Neural cell (in vitro differentiated cells): ENCODE data around the gene PTGFR.

ENCODE experiments used
- EP300 ChIP-seq: fragments of 450-650 bp; conservative IDR thresholded peaks from 2 replicates; pipeline ENCODE4 v1.6.1; 2014; ENCODE audit warnings: antibody characterized with exemption, mild to moderate bottlenecking, moderate library complexity; ENCODE audit not compliant: poor library complexity, severe bottlenecking
- EZH2 ChIP-seq: fragments of 200-600, 300-800 bp; shearing (Covaris generic), sonication (generic); IDR thresholded peaks from 2 replicates; pipeline ENCODE4 v1.6.1; 2014; ENCODE audit warnings: antibody characterized with exemption, low read length, borderline replicate concordance, mild to moderate bottlenecking; ENCODE audit not compliant: insufficient read depth, poor library complexity, severe bottlenecking
- MXI1 ChIP-seq: fragments of 450-650 bp; conservative IDR thresholded peaks from 2 replicates; pipeline ENCODE4 v1.6.1; 2014; ENCODE audit warnings: antibody characterized with exemption, mild to moderate bottlenecking; ENCODE audit not compliant: poor library complexity, severe bottlenecking
- POLR2AphosphoS5 ChIP-seq: IDR thresholded peaks from 2 replicates; pipeline ENCODE4 v1.6.1; 2012
- TF ChIP-seq, protein P1 (sequence below): fragments of 450-650 bp; IDR thresholded peaks from 2 replicates; pipeline ENCODE4 v1.5.1; 2014; ENCODE audit warnings: antibody characterized with exemption, mild to moderate bottlenecking, moderate library complexity; ENCODE audit not compliant: poor library complexity, severe bottlenecking

DNA sequence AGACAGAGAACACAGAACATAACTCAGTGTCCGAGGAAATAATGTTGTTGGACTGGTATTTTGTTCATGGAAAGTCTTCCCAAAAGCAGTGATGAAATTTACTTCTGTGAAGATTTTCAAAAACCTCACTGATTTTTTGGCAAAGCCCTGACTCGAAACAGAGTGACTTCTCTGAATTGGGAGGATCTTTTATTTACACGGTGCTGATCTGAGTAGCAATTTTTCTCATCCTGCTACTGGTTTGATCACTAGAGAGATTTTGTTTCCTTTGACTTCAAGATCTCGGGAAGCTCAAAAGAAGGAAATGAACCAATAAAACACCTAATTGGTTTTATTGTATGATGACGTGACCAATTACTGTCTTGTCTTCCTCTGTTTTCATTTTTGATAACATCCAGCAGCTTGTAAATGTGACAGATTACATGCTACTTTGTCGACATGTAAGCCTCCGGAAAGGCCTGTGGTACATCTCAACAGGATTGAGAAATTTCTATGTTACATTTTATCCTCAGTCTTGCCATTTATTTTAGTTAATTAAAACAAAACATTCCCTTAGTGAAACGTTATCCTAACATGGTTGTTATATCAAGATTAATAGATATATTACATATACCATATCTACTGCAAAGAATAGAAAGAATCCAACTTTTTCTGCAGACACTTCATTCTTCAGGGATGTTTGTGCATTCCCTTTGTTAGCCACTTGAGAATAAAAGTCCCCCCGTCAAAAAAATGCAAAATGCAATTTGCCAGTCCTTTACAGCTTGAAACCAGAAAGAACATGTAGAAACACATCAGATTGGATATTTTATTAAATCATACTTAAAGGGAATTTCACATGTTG, 86.7 kb downstream of the PTGFR start:
- TF ChIP-seq EP300, result no peak
- TF ChIP-seq, protein P1, sequence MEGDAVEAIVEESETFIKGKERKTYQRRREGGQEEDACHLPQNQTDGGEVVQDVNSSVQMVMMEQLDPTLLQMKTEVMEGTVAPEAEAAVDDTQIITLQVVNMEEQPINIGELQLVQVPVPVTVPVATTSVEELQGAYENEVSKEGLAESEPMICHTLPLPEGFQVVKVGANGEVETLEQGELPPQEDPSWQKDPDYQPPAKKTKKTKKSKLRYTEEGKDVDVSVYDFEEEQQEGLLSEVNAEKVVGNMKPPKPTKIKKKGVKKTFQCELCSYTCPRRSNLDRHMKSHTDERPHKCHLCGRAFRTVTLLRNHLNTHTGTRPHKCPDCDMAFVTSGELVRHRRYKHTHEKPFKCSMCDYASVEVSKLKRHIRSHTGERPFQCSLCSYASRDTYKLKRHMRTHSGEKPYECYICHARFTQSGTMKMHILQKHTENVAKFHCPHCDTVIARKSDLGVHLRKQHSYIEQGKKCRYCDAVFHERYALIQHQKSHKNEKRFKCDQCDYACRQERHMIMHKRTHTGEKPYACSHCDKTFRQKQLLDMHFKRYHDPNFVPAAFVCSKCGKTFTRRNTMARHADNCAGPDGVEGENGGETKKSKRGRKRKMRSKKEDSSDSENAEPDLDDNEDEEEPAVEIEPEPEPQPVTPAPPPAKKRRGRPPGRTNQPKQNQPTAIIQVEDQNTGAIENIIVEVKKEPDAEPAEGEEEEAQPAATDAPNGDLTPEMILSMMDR, result no peak
- TF ChIP-seq POLR2AphosphoS5, result no peak
- no peak for TF ChIP-seq MXI1
- TF ChIP-seq EZH2, result no peak
